ENCODE data around the gene SNAPIN. TPM values are rescaled to one million over a fixed set of nuclear protein-coding genes. Genes with fewer than 3 reads are reported as not detected.

SNAPIN gene
- total and polyA plus RNA-seq, 9 of the 15 experiments (the other 6 are each of a cell fraction or from before 2014, with no cell fraction given): 11.2 to 43.9 (median 32.3) TPM

DNA sequence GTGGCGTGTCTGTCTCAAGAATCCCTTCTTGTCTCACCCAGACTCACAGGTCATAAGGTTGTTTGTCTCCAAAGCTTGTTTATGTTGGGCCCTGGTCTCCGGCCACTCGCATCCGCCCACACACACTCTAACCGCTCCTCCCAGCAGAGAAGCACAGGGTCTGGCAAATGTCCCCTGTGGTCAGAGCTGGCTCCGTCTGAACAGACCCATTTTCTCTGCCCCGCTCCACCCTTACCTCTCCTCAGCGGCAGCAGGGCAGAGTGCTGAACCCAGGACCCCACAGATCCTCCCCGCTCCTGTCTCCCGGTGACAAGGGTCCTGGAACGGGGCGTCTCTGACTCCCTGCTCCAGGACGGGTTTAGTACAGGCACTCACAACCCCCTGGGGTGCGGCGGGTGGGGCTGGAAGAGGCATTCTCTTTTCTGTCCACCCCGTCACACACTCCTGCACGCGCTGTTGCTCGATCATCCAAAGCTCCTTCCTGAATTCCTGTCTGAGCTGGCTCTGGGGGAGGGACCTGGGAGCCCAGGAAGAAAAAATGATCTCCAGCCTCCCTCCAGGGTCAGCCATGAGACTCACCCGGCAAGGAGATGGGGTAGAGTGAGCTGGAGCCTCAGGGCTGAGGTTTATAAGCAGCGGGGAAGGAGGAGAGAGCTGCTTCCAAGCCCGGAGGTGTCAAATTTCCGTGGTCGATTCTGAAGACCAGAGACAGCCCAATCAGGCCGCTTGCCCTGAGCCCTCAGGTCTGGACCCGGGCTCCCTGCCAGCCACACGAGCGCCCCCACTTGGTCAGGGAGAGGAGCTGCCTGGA lies 31.4 kb upstream of the SNAPIN start, which contains the start of gene S100A13 (continued):
- TF ChIP-seq, protein P1, sequence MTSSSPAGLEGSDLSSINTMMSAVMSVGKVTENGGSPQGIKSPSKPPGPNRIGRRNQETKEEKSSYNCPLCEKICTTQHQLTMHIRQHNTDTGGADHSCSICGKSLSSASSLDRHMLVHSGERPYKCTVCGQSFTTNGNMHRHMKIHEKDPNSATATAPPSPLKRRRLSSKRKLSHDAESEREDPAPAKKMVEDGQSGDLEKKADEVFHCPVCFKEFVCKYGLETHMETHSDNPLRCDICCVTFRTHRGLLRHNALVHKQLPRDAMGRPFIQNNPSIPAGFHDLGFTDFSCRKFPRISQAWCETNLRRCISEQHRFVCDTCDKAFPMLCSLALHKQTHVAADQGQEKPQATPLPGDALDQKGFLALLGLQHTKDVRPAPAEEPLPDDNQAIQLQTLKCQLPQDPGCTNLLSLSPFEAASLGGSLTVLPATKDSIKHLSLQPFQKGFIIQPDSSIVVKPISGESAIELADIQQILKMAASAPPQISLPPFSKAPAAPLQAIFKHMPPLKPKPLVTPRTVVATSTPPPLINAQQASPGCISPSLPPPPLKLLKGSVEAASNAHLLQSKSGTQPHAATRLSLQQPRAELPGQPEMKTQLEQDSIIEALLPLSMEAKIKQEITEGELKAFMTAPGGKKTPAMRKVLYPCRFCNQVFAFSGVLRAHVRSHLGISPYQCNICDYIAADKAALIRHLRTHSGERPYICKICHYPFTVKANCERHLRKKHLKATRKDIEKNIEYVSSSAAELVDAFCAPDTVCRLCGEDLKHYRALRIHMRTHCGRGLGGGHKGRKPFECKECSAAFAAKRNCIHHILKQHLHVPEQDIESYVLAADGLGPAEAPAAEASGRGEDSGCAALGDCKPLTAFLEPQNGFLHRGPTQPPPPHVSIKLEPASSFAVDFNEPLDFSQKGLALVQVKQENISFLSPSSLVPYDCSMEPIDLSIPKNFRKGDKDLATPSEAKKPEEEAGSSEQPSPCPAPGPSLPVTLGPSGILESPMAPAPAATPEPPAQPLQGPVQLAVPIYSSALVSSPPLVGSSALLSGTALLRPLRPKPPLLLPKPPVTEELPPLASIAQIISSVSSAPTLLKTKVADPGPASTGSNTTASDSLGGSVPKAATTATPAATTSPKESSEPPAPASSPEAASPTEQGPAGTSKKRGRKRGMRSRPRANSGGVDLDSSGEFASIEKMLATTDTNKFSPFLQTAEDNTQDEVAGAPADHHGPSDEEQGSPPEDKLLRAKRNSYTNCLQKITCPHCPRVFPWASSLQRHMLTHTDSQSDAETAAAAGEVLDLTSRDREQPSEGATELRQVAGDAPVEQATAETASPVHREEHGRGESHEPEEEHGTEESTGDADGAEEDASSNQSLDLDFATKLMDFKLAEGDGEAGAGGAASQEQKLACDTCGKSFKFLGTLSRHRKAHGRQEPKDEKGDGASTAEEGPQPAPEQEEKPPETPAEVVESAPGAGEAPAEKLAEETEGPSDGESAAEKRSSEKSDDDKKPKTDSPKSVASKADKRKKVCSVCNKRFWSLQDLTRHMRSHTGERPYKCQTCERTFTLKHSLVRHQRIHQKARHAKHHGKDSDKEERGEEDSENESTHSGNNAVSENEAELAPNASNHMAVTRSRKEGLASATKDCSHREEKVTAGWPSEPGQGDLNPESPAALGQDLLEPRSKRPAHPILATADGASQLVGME (CRISPR knock-in tag; IDR thresholded peaks at IDR 0.05): no peak
- TF ChIP-seq ZBTB7A (IDR thresholded peaks at IDR 0.05; ENCODE audit: borderline replicate concordance, control insufficient read depth, low read depth, low read length) (0 out of 2 replicates have a peak, but pooled peaks have one; percentile 53), ZNF75A (CRISPR knock-in tag; IDR thresholded peaks at IDR 0.05) (no peak), ERF (CRISPR knock-in tag; IDR thresholded peaks at IDR 0.05) (0 out of 2 replicates have a peak, but pooled peaks have one; percentile 8), LCOR (CRISPR knock-in tag; IDR thresholded peaks at IDR 0.05) (peak; percentile 16; the same call in 1 of the 2 replicates), ZNF224 (CRISPR knock-in tag; IDR thresholded peaks at IDR 0.05) (no peak), FOXP1 (CRISPR knock-in tag; IDR thresholded peaks at IDR 0.05) (peak; percentile 75; the same call in 1 of the 2 replicates), POLR2H (tag; IDR thresholded peaks at IDR 0.05; ENCODE audit: low read depth) (peak; percentile 93), GTF2A2 (tag; IDR thresholded peaks at IDR 0.05) (0 out of 2 replicates have a peak, but pooled peaks have one; percentile 18), CTBP1 (IDR thresholded peaks at IDR 0.05; ENCODE audit: borderline replicate concordance) (peak; percentile 59; the same call in 1 of the 2 replicates), DPF2 (IDR thresholded peaks at IDR 0.05) (peak; percentile 48)
- TF ChIP-seq, protein P2, sequence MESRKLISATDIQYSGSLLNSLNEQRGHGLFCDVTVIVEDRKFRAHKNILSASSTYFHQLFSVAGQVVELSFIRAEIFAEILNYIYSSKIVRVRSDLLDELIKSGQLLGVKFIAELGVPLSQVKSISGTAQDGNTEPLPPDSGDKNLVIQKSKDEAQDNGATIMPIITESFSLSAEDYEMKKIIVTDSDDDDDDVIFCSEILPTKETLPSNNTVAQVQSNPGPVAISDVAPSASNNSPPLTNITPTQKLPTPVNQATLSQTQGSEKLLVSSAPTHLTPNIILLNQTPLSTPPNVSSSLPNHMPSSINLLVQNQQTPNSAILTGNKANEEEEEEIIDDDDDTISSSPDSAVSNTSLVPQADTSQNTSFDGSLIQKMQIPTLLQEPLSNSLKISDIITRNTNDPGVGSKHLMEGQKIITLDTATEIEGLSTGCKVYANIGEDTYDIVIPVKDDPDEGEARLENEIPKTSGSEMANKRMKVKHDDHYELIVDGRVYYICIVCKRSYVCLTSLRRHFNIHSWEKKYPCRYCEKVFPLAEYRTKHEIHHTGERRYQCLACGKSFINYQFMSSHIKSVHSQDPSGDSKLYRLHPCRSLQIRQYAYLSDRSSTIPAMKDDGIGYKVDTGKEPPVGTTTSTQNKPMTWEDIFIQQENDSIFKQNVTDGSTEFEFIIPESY (CRISPR knock-in tag; IDR thresholded peaks at IDR 0.05): 0 out of 2 replicates have a peak, but pooled peaks have one; percentile 40
- TF ChIP-seq, protein P3, sequence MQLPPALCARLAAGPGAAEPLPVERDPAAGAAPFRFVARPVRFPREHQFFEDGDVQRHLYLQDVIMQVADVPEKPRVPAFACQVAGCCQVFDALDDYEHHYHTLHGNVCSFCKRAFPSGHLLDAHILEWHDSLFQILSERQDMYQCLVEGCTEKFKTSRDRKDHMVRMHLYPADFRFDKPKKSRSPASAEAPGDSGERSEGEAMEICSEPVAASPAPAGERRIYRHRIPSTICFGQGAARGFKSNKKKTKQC (CRISPR knock-in tag; IDR thresholded peaks at IDR 0.05): peak; percentile 44; the same call in 1 of the 2 replicates
- TF ChIP-seq, protein P4, sequence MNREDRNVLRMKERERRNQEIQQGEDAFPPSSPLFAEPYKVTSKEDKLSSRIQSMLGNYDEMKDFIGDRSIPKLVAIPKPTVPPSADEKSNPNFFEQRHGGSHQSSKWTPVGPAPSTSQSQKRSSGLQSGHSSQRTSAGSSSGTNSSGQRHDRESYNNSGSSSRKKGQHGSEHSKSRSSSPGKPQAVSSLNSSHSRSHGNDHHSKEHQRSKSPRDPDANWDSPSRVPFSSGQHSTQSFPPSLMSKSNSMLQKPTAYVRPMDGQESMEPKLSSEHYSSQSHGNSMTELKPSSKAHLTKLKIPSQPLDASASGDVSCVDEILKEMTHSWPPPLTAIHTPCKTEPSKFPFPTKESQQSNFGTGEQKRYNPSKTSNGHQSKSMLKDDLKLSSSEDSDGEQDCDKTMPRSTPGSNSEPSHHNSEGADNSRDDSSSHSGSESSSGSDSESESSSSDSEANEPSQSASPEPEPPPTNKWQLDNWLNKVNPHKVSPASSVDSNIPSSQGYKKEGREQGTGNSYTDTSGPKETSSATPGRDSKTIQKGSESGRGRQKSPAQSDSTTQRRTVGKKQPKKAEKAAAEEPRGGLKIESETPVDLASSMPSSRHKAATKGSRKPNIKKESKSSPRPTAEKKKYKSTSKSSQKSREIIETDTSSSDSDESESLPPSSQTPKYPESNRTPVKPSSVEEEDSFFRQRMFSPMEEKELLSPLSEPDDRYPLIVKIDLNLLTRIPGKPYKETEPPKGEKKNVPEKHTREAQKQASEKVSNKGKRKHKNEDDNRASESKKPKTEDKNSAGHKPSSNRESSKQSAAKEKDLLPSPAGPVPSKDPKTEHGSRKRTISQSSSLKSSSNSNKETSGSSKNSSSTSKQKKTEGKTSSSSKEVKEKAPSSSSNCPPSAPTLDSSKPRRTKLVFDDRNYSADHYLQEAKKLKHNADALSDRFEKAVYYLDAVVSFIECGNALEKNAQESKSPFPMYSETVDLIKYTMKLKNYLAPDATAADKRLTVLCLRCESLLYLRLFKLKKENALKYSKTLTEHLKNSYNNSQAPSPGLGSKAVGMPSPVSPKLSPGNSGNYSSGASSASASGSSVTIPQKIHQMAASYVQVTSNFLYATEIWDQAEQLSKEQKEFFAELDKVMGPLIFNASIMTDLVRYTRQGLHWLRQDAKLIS (CRISPR knock-in tag; IDR thresholded peaks at IDR 0.05): peak; percentile 62; the same call in 1 of the 2 replicates

Data from K562 (cell line).